Measurements from ENCODE around the gene GARNL3.
A peak's percentile ranks its signal among the peaks of the same experiment; 100 is the strongest.

Gene GARNL3

GRCh38 chr9:127309715-127310114, 45.1 kb downstream of the GARNL3 start:
- no peak for DNase-seq
- ATAC-seq: no peak

GRCh38 chr9:127311239-127311741, 46.7 kb downstream of the GARNL3 start:
- DNase-seq (peak; percentile 46), ATAC-seq (no peak)

DNA sequence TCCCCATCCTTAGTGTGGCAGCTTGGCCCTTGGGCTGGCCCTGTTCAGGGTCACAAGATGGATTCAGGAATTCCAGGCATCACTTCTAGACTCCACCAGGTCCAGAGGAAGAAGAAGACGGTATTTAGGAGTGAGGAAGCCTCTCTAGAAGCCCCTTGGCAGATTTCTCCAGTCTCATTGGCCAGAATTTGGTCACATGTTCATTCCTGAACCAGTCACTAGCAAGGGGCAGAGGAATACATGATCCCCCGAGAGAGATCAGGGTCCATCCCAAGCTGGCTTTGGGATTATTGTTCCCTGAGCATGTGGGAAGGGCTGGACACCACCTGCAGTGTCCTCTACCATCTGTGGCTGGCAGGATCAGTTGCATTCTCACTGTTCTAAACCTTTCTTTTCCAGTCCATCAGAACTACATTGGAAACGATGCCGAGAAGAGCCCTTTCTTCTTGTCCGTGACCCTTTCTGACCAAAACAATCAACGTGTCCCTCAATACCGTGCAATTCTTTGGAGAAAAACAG, 48.5 kb downstream of the GARNL3 start:
- ATAC-seq (no peak), DNase-seq (no peak)

DNA sequence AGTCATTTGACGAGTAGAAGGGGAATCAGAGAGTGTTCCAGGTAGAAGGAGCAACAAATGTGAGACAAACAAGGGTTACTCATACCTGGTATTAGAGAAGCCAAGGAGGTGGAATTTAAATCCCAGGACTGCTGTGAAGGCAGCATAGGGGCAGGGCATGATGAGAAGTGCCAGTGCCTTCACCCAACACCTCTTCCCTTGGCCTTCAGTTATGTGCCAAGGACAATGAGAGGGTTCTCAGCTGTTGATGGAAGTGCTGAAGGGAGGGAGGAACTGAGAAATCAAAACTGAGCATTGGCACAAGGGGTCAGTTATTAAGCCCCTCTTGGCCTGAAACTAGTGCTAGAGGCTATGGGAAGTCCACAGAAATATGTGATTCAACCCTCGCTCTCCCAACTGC, 50.3 kb downstream of the GARNL3 start:
- DNase-seq (no peak), ATAC-seq (no peak)

- ATAC-seq: peak; percentile 36
Observed at GRCh38 chr9:127316586-127317323, 52.2 kb downstream of the GARNL3 start.

GRCh38 chr9:127318651-127319167, 54.1 kb downstream of the GARNL3 start:
- ATAC-seq (no peak), DNase-seq (no peak)

More at GRCh38 chr9:127316586-127317323, 52.2 kb downstream of the GARNL3 start:
- DNase-seq: no peak

DNA sequence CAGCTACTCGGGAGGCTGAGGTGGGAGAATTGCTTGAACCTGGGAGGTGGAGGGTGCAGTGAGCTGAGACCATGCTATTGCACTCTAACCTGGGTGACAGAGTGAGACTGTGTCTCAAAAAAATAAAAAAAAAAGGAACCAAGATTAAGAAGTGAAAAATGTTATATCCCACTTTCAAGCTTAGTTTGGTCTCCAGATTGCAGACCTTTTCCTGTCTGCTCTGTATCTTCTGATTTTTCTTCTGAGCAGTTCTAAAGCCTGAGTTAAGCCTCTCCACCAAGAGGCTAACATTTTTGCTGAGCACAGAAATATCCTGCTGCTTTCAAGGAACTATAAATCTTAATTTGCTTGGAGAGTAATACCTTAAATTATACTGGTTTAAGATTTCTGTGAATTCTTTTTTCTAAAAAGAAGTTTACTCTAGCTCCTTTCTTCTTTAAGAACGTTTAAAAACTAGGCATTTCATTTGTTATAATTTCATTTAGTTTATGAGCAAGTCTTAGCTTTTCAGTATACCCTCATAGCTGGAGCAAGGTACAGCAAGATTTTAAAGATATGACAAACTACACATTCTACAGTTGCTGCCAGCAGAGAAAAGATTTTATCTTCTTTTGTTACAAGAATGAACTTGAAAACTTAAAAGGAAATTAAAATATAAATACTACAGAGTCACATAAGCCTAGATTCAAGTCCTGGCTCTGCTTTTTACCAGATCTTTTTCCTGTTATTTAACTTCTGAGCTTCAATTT, 55.0 kb downstream of the GARNL3 start:
- ATAC-seq: no peak

GRCh38 chr9:127320115-127320378, 55.5 kb downstream of the GARNL3 start:
- no peak for DNase-seq
- no peak for ATAC-seq

More for the DNA sequence above, 55.0 kb downstream of the GARNL3 start:
- DNase-seq: no peak

- ATAC-seq (no peak), DNase-seq (no peak)
Observed at GRCh38 chr9:127323393-127323792, 58.8 kb downstream of the GARNL3 start.

GRCh38 chr9:127330501-127330900, 65.9 kb downstream of the GARNL3 start:
- DNase-seq: no peak
- no peak for ATAC-seq

- DNase-seq: no peak
- no peak for ATAC-seq
Observed at GRCh38 chr9:127333221-127334064, 68.9 kb downstream of the GARNL3 start.

DNA sequence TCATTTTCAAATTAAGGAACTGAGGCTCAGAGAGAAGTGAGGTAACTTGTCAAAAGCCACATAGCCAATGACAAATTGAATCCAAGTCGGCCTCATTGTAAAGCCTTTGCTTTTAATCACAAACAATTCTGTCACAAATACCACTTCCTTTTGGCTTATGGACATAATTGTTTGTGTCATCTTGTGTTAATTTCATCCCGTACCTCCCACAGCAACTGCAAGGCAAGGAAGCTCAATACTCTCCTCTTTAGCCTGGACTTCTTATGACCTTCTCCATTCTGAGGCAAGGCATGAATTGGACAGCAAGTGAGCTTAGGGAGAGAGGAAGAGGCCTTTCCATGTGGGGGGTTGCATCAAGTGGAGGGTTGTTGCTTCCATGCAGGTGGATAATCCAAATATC, 70.2 kb downstream of the GARNL3 start:
- no peak for DNase-seq
- no peak for ATAC-seq

GRCh38 chr9:127336086-127336485, 71.5 kb downstream of the GARNL3 start:
- DNase-seq (no peak), ATAC-seq (no peak)

DNA sequence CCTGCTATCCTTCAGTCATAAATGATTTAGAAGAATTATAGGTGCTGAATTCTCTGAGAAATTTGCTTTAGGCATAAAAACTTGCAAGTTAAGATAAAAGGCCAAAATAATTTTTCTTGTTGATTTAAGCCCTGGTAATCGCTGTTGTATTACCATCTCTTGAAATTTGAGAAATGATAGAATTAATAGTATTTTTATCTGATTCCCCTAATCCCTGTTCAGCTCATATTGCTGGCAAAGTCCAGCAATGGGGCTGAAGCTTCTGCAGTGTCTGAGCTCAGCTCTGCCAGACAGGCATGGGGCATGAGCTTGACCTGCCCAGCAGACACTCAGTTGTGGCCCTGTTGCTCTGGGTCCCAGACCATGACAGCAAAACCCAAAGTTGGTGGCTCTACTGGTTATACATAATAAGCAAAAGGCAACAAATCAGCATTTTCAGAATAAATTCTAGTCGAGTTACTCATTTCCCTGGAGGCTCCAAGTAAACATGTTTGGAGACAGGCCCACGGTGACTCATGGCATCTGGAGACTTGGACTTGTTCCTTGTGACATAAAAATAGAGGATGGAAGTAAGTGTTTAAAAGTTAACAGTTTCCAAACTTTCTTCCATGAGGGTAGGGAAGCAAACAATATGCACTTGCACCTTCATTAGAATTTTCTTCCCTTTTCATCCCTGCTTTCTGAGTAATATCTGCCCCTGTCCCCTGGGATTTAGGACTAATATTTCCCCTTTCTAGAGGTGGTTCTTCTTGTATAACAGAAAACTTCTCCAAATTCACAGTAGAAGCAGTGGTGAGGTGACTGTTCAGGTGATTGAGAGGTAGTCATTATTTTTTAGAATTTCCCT, 72.2 kb downstream of the GARNL3 start:
- DNase-seq (no peak), ATAC-seq (no peak)

- DNase-seq: no peak
- no peak for ATAC-seq
Observed at GRCh38 chr9:127340721-127341120, 76.1 kb downstream of the GARNL3 start.

DNA sequence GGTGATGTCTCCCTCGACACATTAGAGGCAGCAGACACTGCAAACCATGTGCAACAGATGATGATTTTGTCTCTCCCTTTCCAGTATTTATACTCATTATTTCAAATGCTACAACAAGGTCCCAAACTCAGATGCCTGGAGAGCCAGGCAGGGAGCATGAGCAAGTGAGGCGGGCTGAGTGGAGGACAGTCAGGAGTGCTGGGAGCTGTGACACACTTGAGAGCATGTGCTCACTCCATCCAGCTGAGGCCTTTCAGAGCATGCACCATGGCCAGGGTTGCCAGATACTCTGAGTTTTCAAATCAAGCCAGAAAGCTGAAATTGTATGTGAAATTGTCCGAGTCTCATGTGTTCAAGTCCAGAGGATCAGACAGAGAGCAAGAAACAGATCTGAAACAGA, 76.6 kb downstream of the GARNL3 start:
- no peak for ATAC-seq
- no peak for DNase-seq

GRCh38 chr9:127344368-127345000, 79.9 kb downstream of the GARNL3 start:
- DNase-seq: no peak
- ATAC-seq: no peak

DNA sequence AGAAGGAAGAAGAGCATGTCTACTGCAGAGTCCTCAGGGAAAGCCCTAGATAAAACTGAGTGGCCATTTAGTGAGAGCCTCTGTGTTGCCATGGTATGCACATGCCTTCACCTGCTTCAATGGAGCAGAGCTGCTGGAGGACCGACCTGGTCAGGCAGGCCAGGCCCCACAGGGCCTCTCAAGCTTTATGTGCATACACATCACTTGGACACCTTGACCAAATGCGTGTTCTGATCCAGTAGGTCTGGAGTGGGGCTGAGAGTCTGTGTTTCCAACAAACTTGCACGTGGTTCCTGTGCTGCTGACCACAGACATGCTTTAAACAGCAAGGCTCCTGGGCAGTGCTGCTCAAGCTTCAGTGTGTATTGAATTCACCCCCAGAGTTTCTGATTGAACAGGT, 81.0 kb downstream of the GARNL3 start:
- no peak for ATAC-seq
- no peak for DNase-seq

DNA sequence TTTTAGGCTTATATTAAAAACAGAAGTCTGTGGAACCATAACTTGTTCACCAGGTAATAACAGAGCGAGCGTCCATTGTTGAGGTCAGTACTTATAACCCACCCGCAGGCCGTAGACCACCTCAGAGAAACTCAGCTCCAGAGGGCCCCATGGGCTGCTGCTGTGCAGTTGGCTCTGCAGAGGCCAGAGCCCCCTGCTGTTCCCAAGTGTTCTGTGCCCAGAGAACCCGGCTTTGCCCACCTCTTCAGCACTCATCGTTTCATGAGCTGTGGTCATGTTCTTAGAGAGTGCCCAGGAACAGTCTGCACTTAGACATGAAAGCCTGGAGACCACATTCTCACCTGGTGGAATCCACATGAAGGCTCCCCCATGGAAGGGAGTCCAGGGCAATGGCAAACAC, 82.0 kb downstream of the GARNL3 start:
- ATAC-seq: no peak

DNA sequence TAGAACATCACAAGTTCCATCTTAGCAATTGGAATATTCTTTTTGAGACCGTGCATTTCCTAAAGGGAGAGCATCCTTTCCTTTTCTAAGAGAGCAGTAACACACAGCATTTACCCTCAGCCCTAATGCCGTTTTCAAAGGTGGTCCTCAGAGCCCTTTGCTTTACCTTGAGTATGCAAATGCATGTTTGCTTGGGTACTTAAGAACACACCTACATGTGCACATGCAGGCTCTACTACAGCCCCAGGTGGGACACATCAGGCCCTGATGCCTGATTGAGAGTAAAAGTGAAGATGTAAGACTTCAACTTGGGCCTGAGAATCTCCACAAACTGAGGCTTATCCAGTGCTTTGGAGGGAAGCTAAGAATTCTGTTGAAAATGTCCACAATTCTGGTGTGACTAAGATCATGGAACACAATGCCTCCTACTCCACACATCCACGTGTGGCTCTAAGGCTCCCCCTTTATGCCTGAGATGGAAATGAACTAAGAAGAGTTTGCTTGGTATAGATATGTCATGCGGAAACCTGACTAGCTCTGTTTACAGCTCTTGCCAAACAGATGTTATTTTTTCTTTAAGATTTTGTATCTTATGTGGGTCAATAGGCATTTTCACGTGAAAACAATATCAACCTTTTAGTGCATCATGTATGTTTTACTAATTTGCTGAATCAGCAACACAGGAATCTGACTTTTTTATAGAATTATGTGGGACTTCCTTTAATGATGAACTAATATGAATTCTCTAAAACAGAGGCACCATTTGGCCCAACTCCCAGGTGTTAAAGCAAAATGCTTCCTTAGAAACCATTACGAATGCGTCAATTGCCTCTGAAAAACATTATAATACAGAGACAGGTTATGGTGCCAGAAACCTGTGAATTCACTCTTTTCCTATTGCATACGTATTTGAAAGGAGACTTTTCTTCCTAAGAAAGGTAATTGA, 83.5 kb downstream of the GARNL3 start:
- no peak for DNase-seq
- ATAC-seq: no peak

More for the DNA sequence above, 82.0 kb downstream of the GARNL3 start:
- DNase-seq: no peak
